HG02610 (cell line): ENCODE data around the gene OXT.
"Not testable (repeated sequence)": the region's sequence is repeated elsewhere in the genome, so short reads cannot be mapped to it uniquely, and the experiment has no call there.

ENCODE experiments used
- ATAC-seq: cut with Tn5 transposase; IDR thresholded peaks from one replicate; pipeline ENCODE4 v1.9.1; 2021; ENCODE audit warnings: mild to moderate bottlenecking, moderate library complexity; ENCODE audit not compliant: unreplicated experiment

The OXT gene

DNA sequence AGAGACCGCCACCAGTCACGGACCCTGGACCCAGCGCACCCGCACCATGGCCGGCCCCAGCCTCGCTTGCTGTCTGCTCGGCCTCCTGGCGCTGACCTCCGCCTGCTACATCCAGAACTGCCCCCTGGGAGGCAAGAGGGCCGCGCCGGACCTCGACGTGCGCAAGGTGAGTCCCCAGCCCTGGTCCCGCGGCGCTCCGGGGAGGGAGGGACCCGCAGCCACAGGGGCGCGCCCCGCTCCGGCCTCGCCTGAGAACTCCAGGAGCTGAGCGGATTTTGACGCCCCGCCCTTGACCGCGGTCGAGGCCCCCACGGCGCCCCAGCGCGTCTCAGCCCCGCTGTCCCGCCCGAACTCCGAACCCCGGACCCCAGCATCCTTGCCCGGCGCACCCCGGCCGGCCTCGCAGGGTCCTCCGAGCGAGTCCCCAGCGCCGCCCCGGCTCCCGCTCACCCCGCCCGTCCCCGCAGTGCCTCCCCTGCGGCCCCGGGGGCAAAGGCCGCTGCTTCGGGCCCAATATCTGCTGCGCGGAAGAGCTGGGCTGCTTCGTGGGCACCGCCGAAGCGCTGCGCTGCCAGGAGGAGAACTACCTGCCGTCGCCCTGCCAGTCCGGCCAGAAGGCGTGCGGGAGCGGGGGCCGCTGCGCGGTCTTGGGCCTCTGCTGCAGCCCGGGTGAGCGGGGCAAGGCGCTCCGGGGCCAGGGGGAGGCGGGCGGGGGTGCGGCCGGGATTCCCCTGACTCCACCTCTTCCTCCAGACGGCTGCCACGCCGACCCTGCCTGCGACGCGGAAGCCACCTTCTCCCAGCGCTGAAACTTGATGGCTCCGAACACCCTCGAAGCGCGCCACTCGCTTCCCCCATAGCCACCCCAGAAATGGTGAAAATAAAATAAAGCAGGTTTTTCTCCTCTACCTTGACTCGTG lies at the start of gene OXT:
OXT (plus strand) TSS at position 11 of the 920 bp plus-strand sequence; CDS start at position 47, 36 bp downstream.
- ATAC-seq, result no peak

DNA sequence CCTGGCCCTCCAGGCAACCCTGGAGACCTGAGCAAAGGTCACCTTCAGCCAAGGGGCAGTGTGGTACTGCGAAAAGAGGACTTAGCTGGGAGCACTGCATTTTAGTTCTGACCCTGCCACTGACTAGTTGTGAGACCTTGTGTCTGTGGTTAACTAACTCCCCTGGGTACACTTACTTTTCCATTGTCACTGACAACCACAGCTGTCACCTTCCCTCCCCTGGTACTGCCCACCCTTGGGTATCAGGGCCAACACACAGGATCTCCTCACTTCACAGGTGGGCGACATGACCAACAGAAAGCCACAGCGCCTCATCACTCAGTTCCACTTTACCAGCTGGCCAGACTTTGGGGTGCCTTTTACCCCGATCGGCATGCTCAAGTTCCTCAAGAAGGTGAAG lies 49.6 kb upstream of the OXT start:
- no peak for ATAC-seq

DNA sequence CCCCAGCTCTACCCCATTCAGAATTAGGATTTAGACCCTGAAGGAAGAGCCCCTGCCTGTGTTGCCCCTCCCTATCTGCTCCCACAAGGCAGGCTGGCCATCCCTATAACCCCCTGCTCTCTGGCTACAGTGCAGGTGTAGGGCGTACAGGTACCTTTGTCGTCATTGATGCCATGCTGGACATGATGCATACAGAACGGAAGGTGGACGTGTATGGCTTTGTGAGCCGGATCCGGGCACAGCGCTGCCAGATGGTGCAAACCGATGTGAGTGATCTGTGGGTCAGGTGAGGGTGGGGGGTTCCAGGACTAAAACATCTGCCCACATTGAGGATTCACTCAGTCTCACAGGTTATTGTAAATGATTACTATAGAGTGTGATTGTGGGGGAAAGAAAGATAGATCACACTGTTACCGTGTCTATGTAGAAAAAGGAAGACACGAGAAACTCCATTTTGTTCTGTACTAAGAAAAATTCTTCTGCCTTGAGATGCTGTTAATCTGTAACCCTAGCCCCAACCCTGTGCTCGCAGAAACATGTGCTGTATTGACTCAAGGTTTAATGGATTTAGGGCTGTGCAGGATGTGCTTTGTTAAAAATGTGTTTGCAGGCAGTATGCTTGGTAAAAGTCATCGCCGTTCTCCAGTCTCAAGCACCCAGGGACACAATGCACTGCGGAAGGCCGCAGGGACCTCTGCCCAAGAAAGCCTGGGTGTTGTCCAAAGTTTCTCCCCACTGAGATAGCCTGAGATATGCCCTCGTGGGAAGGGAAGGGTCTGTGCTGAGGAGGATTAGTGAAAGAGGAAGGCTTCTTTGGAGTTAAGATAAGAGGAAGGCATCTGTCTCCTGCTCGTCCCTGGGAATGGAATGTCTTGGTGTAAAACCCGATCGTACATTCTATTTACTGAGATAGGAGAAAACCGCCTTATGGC lies 48.6 kb upstream of the OXT start:
- not testable (repeated sequence) for ATAC-seq

DNA sequence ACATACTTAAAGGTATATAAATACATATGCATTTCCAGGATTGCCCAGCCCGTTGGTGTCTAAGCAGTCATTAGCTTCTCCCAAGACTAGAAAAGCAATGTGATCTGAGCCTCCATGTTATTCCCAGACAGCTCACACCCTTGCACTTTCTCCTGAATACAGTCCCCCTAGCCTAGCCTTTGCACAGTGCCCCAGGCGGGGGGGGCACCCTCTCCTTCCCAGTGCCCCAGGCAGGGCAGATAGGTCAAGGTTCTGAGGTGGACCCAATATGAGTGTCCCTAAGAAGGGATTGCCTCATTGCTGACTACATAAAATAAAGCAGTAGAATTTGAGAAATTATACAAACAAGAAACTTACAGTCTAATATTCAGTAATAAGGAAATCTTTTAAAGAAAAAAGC lies 43.4 kb upstream of the OXT start:
- ATAC-seq, result no peak

DNA sequence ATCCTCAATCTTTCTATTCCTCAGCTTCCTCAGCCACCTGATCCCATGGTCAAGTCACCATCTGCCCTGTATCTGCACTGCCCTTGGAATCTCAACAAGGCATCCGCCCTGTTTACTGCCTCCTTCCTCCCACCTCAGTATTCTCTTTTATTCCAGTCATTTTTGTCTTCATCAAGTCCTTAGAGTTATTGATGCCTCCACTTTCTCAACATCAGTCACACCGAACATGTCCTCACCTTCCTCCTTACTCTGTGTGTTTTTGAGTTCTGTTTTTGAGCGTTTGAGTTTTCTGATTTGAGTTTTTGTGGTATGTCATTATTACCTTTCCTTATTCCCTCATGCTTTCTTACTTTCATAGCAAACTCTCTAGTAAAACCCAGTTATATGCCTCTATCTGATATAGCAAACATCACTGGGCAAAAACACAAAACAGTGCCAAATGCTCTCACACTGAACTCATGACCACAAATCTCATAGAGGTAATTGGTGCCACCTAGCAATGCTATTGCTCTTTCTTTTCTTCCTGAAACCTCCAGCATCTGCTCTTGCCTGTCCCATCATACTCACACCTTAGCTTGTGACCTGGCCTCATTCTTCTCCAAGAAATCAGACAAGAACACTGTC lies 39.8 kb upstream of the OXT start:
- ATAC-seq, result no peak

DNA sequence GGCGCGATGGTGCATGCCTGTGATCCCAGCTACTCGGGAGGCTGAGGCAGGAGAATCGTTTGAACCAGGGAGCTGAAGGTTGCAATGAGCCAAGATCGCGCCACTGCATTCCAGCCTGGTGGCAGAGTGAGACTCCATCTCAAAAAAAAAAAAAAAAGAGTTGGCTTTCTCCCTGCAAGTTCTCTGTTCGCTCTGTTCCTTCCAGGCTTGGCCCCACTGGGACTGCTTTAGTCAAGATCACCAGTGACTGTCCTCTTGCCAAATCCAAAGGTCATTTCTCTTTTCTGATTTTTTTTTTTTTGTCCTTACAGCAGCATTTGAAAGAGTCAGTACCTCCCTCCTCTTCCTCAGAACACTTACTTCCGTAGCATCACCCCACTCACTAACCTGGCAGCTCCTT lies 38.8 kb upstream of the OXT start:
- no peak for ATAC-seq

DNA sequence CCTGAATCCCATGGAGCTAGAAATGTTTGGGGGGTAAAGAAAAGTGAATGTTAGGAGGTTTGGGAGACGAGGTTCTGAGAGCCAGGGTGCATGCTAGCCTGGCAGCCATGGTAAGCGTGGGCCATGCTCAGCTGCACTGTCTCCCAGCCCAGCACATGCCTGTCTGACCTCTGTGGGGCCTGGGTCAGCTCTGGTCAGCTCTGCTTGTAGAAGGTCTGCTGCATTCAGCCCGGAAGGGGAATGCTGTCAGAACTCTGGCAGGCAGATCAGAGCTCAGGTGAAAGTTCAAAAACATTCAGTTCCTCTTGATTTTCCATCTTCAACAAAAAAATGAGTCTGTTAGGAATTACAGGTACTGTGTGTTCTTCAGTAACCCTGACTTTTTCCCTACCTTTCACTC lies 33.8 kb upstream of the OXT start:
- no peak for ATAC-seq

DNA sequence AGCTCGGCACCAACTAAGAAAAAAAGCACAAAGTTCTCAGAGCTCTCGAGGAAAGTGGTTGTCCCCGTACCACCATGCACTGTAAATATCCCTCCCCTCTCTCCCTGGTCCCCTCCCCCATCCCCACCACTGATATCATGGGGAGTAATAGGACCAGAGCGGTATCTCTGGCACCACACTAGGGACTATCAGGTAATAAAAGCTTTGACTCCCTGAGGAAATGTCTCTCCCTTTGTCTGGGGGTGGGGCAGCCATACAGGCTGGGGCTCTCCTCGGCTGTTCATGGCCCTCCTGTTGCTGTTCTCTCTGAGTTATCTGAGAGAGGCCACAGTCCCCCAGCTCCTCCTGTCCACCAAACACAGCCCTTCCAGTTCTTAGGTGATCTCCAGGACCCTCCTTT lies 33.0 kb upstream of the OXT start:
- no peak for ATAC-seq

DNA sequence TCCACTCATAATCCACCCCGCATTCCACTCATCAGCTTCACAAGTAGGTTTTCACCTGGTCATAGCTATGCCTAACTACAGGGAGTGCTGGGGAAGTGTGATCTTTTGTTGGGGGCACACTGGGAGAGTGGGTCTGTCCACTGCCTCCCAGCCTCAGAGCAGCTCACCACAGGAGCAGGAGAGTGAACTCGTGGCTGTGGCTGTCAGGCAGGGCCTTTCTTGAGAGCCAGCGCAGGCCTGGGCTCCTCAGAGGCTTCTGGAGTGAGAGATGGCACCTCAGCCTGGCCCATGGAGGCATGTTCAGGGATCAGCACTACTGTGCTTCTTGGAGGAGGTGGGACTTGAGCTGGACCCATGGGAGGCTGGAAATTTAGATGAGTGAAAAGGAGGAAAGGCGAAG lies 32.0 kb upstream of the OXT start:
- ATAC-seq, result no peak

DNA sequence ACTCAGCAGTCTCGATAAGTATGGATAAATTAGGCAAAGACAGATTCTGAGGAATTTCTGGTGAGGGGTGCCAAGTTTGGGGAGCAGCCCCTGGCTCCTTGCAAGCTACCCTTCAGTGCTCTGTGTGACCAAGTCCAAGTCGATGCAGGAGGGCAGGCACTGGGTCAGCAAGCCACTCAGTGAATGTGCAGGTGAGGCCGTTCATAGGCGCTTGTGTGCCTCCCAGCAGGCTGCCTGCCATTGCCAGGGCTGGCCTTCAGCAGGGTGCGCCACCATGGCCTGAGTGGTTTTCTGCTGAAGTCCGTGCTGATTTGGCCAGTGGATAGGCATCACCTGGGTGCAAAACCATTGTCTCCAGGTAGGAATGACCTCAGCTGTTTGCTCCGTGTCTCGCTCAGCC lies 31.3 kb upstream of the OXT start:
- ATAC-seq, result no peak

DNA sequence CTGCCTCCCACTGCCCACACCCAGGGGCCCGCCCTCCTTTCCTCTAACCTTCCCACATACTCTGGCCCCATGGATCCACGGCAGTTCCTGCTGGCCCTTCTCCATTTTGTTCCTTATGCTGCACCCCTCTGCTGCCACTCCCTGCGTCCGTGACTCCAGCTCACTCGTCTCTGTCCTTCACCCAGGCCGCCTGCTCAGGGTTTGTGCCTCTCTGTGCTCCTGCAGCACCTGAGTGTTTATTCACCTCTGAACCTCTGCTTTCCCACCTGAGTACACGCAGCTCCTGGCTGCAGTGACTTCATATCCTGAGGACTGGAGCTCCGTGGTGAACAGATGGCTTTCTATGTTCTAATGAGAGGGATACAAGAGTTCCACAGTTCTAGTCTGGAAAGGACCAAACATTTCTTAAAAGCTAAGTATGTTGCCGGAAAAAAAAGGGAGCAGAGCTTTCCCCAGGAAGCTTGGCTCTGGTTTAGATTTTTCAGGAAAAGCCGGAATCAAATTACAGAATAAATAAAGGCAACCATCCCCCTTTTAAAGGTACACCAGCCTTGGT lies 29.5 kb upstream of the OXT start:
- no peak for ATAC-seq

DNA sequence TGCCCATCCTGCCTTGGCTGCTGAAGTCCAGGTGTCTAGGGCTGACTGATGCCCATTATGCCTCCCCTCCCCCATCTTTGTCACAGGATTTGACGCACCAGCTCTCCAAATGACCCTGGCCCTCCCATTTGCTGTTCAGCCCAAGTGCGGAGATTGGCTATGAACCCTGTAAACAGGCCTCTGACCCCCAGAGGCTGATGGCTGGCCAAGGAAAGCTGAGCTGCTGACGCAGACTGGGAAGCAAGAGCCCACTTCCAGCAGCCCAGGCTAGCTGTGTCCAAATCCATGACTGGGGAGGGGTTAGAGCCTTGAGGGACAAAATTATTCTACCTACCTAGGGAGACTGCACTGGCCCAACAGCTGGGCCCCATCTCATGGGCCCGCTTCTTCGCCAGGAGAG lies 28.8 kb upstream of the OXT start:
- no peak for ATAC-seq

DNA sequence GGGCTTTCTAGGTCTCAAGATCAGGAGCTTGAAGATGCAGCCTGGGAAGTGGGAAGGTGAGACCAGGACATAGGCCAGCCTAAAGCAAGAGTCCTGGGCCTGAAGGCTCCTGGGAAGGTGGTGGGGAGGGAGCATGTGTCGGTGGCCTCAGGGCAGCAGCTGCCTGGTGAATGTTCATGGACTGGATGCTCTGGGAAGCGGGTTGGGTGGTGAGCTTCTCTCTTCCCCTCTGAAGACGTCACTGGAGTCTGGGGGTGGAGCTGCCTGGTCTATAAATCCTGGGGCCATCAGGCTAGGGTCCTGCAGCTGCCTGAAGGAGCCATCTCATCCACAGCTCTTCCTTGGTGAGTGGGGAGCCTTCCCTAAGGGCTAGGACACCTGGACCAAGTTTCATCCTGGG lies 28.1 kb upstream of the OXT start, which contains the start of gene GNRH2:
GNRH2 (plus strand) TSS at position 301 of the 400 bp plus-strand sequence. CDS start 793 bp downstream, outside the sequence.
- no peak for ATAC-seq

DNA sequence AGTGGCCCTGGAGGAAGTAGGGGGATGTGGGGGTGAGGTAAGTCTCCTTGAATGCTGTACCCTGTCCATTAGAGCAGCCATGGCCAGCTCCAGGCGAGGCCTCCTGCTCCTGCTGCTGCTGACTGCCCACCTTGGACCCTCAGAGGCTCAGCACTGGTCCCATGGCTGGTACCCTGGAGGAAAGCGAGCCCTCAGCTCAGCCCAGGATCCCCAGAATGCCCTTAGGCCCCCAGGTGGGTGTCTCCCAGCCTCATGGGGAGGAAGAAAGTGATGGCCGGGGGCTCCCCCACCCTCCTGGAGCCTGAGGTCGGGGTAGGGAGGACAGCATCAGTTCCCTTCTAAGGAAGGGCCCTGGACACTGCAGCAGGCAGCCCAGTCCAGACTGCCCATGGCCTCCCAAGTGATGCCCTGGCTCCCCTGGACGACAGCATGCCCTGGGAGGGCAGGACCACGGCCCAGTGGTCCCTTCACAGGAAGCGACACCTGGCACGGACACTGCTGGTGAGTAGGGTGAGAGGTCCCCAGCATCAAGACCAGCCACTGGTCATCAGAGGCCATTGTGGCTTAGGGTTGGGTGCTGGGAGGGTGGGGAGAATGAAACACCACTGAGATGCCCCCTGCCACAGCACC lies 27.0 kb upstream of the OXT start:
- no peak for ATAC-seq

DNA sequence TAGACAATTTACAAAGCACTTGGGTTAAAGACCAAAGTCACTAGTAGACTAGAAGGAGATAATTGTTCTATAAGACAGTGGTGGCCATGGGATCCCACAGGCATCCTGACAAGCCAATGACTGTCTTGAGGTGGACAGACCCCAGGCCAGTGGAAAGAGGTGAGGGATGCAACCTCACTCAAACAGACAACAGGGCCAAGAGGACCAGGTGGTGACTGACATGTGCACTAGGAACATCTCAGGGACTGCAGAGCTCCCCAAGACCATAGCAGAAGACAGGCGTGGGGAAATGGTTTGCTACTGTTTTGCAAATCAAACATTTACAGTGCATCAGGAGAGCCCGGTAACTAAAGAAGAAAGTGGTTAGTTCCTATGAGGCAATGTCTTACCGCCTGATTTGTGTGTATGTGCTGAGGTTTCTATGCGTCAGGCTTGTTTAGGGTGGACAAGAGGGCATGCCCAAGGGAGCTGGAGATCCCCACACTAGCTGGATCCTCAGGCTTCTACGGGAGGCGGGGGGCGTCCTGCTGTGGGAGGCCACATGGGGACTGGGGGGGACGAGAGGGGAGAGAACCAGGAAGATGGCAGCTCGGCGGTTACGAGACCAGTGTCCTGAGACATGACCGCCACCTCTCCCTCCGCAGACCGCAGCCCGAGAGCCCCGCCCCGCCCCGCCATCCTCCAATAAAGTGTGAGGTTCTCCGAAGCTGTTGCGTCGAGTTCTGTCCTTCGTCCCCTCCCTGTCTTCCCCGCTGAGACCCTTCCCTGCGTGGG lies 26.2 kb upstream of the OXT start:
- ATAC-seq, result peak; percentile 41

DNA sequence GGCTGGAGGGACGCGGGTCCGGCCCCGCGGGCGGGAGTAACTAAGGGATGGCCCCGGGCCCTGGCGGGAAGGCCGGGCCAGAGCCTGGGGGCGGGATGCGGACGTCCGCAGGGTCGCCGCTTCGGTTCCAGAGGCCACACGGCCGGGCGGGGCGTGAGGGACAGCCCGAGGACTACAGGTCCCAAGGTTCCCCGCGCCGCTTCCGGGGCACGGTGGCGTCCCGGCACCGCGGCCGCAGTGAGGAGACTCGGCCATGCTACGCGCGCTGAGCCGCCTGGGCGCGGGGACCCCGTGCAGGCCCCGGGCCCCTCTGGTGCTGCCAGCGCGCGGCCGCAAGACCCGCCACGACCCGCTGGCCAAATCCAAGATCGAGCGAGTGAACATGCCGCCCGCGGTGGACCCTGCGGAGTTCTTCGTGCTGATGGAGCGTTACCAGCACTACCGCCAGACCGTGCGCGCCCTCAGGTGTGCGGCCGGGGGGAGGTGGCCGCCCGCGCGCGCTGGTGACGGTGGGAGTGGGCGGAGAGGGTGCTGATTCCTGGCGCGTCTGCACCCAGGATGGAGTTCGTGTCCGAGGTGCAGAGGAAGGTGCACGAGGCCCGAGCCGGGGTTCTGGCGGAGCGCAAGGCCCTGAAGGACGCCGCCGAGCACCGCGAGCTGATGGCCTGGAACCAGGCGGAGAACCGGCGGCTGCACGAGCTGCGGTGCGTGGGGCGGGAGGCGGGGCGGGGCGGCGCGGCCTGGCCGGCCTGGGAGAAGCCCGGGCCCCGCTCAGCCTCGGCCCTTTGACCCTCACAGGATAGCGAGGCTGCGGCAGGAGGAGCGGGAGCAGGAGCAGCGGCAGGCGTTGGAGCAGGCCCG lies 25.4 kb upstream of the OXT start, which contains the start of gene MRPS26:
MRPS26 (plus strand) TSS at position 237 of the 861 bp plus-strand sequence; CDS start at position 254, 17 bp downstream.
- peak; percentile 90 for ATAC-seq

DNA sequence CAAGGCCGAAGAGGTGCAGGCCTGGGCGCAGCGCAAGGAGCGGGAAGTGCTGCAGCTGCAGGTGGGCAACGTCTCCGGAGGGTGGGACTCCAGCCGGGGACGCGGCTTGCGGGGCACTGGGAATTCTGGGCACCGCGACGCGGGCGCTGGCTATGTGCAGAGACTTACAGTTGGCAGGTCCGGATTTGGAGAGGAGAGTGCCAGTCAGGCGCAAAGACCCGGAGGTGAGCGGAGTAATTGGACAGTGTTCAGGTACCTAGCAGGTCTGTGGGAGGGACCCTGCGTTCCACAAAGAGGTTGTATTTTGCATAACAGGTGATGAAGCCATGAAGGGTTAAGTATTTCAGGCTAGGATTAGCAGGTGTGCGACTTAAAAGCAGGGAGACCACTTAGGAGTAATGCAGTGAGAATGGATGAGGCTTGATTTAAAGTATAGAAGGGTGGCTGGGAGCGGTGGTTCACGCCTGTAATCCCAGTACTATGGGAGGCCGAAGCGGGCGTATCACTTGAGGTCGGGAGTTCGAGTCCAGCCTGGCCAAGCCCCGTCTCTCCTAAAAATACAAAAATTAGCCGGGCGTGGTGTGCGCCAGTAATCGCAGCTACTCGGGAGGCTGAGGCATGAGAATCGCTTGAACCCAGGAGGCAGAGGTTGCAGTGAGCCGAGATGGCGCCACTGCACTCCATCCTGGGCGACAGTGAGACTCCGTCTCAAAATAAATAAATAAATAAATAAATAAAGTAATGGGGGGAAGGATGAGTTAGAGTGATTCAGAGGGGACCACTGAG lies 24.6 kb upstream of the OXT start:
- no peak for ATAC-seq
